Measurements from ENCODE around the gene ZNF366. TPM values are rescaled to one million over a fixed set of nuclear protein-coding genes. Genes with fewer than 3 reads are reported as not detected.

Gene ZNF366
- polyA plus RNA-seq, 3 donors = 0.05 to 1.2 (median 0.76) TPM

GRCh38 chr5:72458407-72458806 lies 48.8 kb downstream of the ZNF366 start:
- H3K27me3 ChIP-seq (ENCODE audit: control insufficient read depth in 2 of 2, insufficient read depth in 2 of 2, low read length in 2 of 2) = no peaks in the 10 kb centered on the region
- TF ChIP-seq, protein P1, sequence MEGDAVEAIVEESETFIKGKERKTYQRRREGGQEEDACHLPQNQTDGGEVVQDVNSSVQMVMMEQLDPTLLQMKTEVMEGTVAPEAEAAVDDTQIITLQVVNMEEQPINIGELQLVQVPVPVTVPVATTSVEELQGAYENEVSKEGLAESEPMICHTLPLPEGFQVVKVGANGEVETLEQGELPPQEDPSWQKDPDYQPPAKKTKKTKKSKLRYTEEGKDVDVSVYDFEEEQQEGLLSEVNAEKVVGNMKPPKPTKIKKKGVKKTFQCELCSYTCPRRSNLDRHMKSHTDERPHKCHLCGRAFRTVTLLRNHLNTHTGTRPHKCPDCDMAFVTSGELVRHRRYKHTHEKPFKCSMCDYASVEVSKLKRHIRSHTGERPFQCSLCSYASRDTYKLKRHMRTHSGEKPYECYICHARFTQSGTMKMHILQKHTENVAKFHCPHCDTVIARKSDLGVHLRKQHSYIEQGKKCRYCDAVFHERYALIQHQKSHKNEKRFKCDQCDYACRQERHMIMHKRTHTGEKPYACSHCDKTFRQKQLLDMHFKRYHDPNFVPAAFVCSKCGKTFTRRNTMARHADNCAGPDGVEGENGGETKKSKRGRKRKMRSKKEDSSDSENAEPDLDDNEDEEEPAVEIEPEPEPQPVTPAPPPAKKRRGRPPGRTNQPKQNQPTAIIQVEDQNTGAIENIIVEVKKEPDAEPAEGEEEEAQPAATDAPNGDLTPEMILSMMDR (IDR thresholded peaks at IDR 0.05) = no peak
- H3K4me1 ChIP-seq (ENCODE audit: control insufficient read depth in 1 of 2, insufficient read depth in 2 of 2, low read length in 2 of 2) = peaks cover 3 to 5% of the 10 kb centered on the region in 2 donors
- H3K9me3 ChIP-seq (replicated peaks in 1 of 2; ENCODE audit: control insufficient read depth in 1 of 2, insufficient read depth in 1 of 2, low read length in 2 of 2) = no peaks in the 10 kb centered on the region
- H3K79me2 ChIP-seq (ENCODE audit: insufficient read depth, low read length) = no peaks in the 10 kb centered on the region
- no peaks in the 10 kb centered on the region for H4K20me1 ChIP-seq (ENCODE audit: insufficient read depth, low read length)
- H3K27ac ChIP-seq (ENCODE audit: low read depth in 1 of 2, low read length in 2 of 2) = no peak overlapping the region
- Mint-ChIP-seq H3K36me3 (peaks cover 13 to 38% of the 10 kb centered on the region in 2 donors), H3K27me3 (ENCODE audit: low read depth in 3 of 3) (peaks cover 0 to 4% (median 0%) of the 10 kb centered on the region in 3 donors), H3K9me3 (peaks cover 0 to 5% (median 1%) of the 10 kb centered on the region in 7 donors), H3K4me3 (no peak overlapping the region), H3K4me1 (peaks cover 6% of the 10 kb centered on the region), H3K27ac (no peak overlapping the region)
- no peak overlapping the region for H2AFZ ChIP-seq (ENCODE audit: insufficient read depth, low read depth, low read length, poor library complexity, severe bottlenecking)
- DNase-seq = no peak
- intact Hi-C loops (cut with micrococcal nuclease) = no loop called here
- peaks cover 0 to 21% of the 10 kb centered on the region in 2 donors for H3K36me3 ChIP-seq (replicated peaks in 1 of 2; ENCODE audit: control insufficient read depth in 1 of 2, insufficient read depth in 2 of 2, low read length in 2 of 2)
- no peak overlapping the region for H3K4me3 ChIP-seq (replicated peaks in 1 of 3; ENCODE audit: low read depth in 2 of 3, low read length in 3 of 3)
- H3K4me2 ChIP-seq (replicated peaks; ENCODE audit: extremely low read depth, low read length, poor library complexity, severe bottlenecking) = no peak overlapping the region
- no peak overlapping the region for H3K9ac ChIP-seq (ENCODE audit: insufficient read depth, low read length, poor library complexity, severe bottlenecking)
- WGBS (ENCODE audit: insufficient coverage) = 29% methylated on average over 1 of the region's 3 CpGs

DNA sequence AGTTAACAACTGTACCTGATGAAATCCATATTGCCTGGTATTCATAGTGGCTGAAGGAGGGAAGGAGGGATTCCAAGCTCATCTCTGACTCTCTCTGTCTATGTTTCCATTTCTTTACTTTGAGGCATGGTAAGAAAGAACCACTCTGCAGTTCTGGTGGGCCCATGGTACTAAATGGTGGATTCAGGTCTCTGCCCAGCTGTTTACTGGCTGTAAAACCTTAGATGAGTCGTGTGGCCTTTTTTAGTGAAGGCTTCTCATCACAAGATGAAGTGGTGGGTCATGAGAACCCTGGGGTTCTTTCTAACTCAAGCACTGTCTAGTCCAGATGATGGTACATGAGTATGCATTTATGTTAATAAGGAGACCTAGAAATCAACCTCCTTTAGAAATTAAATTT lies 49.7 kb downstream of the ZNF366 start:
- no peak for DNase-seq
- Histone ChIP-seq H3K79me2 (ENCODE audit: insufficient read depth, low read length) (no peaks in the 10 kb centered on the region), H3K4me1 (ENCODE audit: control insufficient read depth in 1 of 2, insufficient read depth in 2 of 2, low read length in 2 of 2) (peaks cover 1 to 3% of the 10 kb centered on the region in 2 donors), H3K9me3 (replicated peaks in 1 of 2; ENCODE audit: control insufficient read depth in 1 of 2, insufficient read depth in 1 of 2, low read length in 2 of 2) (no peaks in the 10 kb centered on the region), H3K4me3 (replicated peaks in 1 of 3; ENCODE audit: low read depth in 2 of 3, low read length in 3 of 3) (no peak overlapping the region), H3K27ac (ENCODE audit: low read depth in 1 of 2, low read length in 2 of 2) (no peak overlapping the region), H3K9ac (ENCODE audit: insufficient read depth, low read length, poor library complexity, severe bottlenecking) (no peak overlapping the region), H2AFZ (ENCODE audit: insufficient read depth, low read depth, low read length, poor library complexity, severe bottlenecking) (no peak overlapping the region), H3K36me3 (replicated peaks in 1 of 2; ENCODE audit: control insufficient read depth in 1 of 2, insufficient read depth in 2 of 2, low read length in 2 of 2) (peaks cover 0 to 21% of the 10 kb centered on the region in 2 donors), H3K27me3 (ENCODE audit: control insufficient read depth in 2 of 2, insufficient read depth in 2 of 2, low read length in 2 of 2) (no peaks in the 10 kb centered on the region), H4K20me1 (ENCODE audit: insufficient read depth, low read length) (no peaks in the 10 kb centered on the region), H3K4me2 (replicated peaks; ENCODE audit: extremely low read depth, low read length, poor library complexity, severe bottlenecking) (no peak overlapping the region)
- no CpG with 5 or more reads among the region's 1 CpG for WGBS (ENCODE audit: insufficient coverage)
- no peak overlapping the region for H3K4me3 Mint-ChIP-seq
- intact Hi-C loops (cut with micrococcal nuclease) = no loop called here
- no peak overlapping the region for H3K27ac Mint-ChIP-seq
- H3K36me3 Mint-ChIP-seq = peaks cover 17 to 35% of the 10 kb centered on the region in 2 donors
- peaks cover 0 to 2% (median 1%) of the 10 kb centered on the region in 7 donors for H3K9me3 Mint-ChIP-seq
- H3K27me3 Mint-ChIP-seq (ENCODE audit: low read depth in 3 of 3) = peaks cover 0 to 4% (median 0%) of the 10 kb centered on the region in 3 donors
- TF ChIP-seq, protein P1 (IDR thresholded peaks at IDR 0.05) = no peak
- peaks cover 3% of the 10 kb centered on the region for H3K4me1 Mint-ChIP-seq

Data from CD14-positive monocyte (primary cell).